HG03354 (cell line): ENCODE measurements around the gene NREP.

Experiments
- ATAC-seq: cut with Tn5 transposase; IDR thresholded peaks from one replicate; pipeline ENCODE4 v1.9.1; 2021; ENCODE audit warnings: mild to moderate bottlenecking; ENCODE audit not compliant: unreplicated experiment, poor library complexity, severe bottlenecking

The NREP gene, protein sequence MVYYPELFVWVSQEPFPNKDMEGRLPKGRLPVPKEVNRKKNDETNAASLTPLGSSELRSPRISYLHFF

DNA sequence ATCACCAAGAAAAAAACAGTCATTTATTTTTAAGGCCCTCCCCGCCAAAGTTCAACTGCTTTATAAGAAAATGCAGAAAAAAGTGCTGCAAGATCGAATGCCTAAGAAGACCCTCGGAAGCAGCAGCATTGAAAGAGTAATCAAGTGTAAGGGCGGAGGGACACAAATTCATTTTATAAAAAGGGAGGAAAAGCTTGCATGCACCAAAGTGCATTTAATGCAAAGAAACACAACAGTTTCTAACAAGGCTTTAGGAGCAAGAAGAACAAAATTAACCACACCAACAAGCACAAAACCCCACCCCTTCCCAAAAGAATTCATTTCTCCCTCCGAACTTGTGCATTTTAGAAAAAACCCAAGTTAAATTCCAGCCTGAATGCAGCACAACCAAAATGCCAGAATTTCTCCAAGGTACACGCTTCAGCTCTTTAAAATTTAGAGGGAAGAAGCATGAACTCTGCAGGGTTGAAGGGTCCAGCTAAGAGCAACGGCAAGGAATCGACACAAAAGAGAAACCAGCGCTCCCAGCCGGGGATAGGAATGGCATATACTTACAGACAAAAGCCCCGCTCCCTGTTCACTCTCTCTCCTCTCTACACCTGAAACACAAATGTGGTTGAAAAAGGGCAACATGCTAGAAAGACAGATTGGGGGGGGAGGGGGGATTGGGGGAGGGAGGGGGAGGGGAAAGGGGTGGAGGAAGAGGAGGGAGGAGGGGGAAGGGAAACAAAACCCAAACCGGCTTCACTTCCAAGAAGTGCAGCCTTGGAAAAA lies at the start of gene NREP:
NREP (minus strand) TSS at position 614 of the 774 bp plus-strand sequence. CDS start 1,422 bp downstream, outside the sequence.
- ATAC-seq = peak; percentile 2

DNA sequence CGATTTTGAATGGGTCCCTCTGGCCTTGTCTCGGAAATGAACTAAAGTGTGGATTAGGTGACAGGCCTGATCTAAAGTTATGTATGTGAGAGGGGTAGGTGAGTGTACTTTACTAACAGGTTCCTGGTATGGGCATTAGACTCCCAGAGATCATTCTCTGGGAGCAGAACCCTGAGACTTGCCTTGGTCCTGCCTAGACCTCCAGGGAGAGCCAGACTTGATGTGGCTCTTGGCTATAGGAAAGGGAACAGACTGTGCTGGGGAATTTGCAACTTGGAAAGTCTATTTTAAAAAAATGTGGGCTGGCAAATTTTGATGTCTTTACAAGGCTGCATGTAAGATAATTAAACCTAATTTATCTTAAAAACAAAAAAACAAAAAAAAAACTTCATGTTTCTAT lies 49.8 kb upstream of the NREP start:
- no peak for ATAC-seq

DNA sequence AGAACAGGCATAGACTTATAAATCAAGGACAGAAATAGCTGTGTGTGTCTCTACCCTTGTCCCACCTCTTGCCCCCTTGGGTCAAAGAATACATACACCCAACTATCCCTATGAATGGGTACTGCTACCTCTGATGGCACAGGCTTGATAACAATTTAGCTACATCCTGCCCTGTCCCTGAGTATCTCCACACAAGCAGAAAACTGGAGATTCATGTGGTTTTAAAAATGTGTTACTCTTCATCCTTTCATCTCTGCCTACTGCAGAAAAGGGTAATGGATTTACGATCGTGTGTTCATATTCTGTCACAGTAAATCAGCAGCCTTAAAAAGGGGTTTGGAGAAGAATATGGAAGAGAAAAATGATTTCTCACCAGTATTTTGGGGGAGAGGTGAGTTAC lies 49.2 kb upstream of the NREP start:
- ATAC-seq = no peak

DNA sequence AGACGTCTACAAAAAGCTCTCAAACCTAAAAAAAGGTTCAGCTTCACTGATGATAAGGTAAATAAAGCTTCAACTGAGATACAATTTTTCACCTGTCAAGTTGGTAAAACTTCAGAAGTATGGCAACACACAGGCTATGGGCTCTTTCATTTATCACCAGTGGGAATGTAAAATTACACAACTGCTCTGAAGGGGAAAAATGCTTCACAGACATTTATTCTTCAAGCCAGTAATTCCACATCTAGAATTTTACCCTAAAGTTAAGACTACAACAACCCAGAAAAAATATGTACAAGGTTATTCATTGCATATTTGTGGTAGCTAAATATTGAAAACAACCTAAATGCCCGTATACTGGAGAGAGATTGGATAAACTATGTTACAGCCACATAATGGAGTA lies 48.1 kb upstream of the NREP start:
- ATAC-seq = no peak

DNA sequence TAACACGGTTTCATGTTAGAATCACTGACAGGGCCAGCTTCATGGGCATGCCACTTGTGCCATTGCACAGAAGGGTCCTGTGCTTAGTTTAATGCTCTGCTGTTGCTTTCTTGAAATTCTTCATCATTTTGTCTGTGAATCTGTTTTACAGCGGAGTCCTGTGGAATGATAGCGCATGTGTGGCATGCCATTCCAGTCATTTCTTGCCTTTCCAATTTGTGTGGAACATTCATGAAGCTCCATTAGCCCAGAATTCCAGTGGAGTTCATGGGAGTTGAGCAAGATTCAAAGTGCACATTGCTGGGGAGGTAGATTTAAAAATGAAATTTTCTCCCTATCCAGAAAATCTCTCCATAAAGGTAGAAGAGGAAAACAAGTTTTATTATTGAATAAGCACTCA lies 43.4 kb upstream of the NREP start:
- ATAC-seq = no peak

DNA sequence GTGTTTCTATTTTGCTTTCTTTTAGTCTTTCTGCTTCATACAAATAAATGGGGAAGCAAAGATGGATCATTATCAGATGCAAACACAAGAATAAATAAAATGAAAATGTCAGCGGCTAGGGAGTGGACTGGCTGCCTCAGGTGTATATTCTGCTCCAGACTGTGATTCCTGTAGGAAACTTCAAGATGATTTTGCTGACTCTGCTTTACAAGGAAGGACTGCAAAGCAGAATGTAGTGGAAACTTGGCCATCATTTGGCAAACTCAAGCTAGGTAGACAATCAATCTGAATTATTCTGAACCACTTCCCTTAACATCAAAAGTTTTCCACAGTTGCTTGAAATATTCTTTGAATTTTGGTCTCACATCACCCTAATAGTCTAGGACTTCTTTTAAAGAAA lies 38.1 kb upstream of the NREP start:
- ATAC-seq = no peak

DNA sequence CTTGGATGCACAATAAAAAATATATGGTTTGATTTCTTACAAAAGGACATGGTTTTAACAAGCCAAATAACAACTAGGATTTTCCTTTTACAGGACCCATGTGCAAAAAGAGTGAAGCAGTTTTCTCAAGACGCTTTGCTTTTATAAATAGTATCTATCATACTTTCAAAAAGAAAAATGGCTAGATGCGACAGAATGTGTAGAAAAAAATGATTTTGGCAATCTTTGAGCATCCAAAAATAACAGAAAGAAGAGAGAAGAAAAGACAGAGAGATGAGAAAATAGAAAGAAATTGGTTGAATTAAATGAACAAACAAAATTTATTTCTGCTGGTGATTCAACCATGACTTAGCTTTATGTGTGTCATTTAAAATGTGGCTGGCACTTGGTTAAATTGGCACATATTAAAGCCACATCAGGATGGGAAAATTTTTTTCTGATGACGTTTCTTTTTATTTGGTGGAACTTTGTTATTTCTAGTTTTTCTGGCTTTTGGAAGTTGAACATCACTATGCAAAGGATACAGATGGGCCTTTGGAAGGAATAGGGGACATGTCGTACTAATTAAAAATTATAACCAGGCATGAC lies 35.6 kb upstream of the NREP start:
- no peak for ATAC-seq

DNA sequence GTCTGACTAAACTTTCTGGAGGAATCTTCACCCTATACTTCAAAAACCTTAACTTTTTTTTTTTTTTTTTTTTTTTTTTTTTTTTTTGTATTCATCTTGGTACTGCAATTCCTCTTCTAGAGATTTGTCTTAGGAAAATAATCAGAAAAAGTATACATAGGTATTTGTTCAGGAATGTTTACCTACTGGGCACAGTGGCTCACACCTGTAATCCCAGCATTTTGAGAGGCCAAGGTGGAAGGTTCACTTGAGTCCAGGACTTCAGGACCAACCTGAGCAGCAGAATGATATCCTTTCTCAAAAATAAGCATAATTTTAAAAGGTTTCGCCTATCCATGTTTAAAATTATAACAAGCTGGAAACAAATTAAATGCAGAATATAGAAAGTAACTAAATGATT lies 33.3 kb upstream of the NREP start:
- no peak for ATAC-seq

DNA sequence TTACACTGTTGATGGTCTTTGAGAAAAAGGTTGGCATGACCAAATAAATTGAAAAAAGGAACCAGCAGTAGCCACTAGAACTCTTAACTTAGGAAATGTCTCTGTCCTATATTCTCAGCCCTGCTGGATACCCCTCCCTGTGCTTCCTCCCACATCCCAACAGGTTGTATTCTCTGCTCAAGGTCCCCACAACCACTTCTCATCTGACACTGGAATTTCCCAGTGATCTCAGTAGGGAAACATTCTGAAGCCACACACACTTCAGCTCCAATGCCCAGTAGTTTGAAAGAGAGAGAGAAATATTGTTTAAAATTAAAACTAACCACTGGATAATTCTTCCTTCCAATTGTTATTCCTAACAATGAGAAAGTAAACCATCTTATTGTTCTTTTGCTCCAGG lies 30.0 kb upstream of the NREP start:
- no peak for ATAC-seq

DNA sequence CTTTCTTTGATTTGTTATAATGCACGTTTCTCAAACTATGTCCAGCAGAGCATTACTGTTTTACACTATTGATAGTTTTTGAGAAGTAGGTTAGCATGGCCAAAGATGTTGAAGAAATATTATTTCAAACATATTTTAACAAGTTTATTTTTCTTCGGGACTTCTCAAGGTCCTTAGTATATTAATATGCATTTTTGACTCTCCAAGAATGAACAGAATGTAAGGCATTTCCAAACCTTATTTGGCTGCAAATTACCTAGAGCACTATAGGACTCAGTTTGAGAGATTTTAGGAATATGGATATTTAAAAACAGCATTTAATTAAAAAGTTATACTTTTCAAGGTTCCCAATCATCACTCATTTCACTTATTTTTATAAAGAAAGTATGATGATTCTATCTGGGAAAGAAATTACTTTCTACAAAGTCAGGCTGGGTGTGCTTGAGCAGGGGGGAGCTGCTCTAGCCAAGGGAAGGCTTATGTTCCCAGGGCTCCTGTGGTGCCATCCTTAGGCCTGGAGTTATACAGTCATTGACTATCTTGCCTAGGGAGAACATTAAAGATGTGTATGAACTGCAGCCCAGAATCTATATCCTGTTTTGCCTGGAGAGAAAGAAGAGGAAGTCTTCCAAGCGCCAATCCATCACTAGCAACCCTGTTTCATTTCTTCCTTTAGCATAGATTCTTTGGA lies 27.6 kb upstream of the NREP start:
- ATAC-seq = no peak

DNA sequence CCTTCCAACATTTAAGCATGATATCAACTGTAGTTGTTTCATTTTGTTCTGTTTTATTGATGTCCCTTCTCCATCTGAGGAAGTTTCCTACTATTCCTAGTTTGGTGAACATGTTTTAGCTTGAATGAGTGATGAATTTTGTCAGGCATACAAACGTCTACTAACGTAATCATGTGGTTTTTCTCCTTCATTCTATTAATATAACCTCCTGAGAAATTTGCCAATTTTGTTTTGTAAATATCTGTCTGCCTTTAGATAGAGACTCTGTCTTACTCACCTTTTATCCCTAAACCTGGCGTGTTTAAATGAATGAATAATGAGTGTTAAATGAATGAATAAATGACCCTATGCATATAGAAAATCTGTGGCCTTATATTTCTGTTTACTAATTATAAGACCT lies 26.5 kb upstream of the NREP start:
- no peak for ATAC-seq

DNA sequence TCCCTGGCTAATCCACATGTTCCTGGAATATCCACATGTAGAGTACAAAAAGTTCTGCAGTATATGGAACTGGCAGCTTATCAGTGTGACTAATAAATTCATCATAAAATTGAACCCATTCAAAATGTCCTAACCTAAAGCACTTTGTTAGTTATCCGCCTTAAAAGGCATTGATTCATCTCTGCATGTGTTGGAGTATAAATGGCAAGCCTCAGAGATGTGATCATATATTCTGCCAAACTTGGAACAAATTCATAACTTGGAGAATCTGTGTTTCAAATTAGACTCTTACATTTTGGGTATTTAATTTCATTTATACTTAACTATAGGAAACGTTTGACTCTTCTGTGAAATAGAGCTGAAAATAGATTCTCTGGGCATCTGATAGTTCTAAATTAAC lies 25.2 kb upstream of the NREP start:
- no peak for ATAC-seq

DNA sequence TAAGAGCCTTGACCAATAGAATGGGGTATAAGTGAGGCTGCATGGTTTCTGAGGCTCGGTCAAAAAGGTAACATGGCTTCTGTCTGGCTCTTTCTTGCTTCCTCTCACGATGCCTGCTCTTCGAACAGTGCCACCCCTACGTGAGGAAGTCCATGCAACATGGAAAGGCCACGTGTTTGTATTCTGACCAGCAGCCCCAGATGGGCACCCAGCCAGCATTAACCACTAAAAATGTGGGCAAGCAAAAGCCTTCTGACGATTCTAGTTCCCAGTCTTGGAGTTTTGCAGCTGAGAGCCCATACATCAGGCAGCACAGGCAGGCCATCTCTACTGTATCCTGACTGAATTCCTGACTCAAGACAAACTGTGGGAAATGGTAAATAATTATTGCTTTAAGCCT lies 24.2 kb upstream of the NREP start:
- ATAC-seq = no peak

DNA sequence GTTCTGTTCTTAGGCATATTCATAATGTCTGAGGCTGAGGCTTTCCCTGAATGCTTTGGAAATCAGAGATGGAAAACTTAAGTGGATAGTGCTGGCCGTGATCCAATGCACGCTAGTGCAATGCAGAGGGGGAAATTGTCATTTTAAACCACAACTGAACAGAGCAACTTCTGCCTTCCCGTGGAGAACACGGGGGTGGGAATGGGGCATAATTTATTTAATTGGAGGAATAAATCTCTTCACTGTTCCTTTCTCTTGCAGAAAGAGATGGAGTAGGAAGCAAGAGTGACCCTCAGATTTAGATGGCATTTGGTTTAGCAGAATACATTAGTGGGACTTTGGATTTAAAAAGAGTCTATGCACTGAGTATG lies 22.9 kb upstream of the NREP start:
- ATAC-seq = no peak

DNA sequence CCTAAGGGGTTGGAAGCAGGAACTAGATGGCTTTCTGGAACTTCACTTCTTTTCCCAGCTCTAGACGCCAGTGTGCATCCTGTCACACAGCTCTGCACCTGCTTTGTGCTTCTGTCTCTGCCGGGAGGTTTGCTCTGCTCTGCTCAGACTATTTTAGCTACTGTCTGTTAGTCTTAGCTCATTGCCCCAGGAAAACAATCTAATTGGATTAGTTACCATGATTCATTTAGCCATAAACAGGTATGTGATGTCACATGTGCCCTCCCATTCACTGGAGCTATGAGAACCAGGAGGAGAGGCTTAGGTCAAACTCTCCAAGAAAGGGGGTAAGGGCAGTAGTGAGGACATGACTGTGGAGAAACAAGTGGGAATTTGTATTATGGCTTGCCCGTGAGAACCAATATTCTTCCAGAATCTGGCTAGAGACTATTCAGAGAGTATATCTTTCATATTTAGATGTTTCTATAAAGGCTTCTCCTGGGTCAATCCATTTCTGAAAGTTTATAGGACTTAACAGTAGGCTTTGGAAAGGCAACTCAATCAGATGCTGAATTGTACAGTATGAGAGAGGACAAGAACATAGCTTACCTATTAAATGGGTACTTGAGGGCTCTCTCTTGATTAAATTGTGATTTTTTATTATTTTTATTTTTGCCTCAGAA lies 22.4 kb upstream of the NREP start:
- no peak for ATAC-seq

DNA sequence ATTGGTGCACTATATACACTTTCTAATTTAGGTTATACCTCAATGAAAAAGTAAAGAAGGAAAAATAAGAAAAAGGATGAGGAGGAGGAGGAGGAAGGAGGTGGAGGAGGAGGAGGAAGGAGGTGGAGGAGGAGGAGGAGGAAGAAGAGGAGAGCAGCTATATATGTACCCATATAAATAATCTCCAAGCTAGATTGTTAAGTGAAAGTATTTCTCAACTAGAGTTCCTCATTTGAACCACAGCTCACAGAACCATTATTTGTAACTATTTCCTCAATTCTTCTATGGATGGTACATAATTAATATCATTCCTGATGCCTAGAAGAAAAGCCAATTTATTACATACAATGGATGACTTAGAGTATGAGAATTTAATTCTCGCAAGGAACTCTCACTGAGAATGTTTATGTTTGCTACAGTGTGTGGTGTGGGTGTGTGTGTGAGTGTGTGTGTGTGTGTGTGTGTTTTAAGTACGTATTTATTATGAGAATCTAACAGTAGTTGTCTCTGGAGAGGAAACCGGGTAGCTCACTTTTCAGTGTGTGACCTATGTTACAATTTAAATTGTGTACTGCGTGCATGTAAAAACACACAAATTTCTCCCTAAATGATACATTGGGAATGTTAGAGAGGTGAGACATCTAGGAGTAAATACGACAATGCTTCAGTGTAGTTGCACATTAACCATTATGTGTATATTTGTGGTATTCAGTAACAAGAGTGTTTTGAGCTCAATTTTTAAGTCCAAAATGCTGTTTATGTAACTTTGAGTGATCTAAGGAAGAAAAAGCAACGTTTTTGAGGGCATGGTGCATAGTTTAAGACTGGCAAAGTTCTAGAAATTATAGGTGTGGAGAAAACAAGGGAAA lies 20.2 kb upstream of the NREP start:
- no peak for ATAC-seq

DNA sequence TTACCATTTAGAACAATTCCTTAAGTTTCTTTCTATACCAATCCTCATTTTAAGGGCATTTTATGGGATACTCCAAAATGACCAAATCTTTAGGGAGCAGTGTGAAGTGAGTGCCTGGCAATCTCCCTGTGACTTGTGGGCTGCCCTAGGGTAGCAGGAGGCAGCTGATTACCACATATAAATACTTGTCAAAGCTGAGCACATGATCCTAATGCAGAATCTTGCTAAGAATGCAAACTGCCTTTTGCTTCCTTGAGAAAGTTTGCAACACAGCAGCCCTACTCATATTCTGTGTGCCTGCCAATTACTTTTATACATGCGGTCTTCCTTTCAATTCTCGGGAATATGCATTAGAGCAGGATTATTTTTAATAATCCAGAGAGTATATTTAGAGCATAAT lies 18.2 kb upstream of the NREP start:
- ATAC-seq = no peak

DNA sequence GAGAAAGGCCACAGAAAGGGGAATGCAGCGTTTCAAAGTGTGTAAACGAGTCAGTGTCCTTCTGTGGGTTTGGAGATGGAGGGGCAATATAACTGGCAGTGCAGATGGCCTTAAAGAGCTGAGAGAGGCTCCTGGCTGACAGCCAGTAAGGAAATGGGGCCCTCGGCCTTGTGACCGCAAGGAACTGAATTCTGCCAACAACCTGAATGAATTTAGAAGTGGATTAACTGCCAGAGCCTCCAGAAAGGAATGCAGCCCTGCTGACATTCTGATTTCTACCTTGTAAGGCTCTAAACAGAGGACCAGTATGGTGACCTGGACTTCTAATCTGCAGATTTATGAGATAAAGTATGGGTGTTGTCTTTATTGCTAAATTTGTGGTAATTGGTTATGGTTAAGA lies 17.5 kb upstream of the NREP start:
- ATAC-seq = peak; percentile 32

DNA sequence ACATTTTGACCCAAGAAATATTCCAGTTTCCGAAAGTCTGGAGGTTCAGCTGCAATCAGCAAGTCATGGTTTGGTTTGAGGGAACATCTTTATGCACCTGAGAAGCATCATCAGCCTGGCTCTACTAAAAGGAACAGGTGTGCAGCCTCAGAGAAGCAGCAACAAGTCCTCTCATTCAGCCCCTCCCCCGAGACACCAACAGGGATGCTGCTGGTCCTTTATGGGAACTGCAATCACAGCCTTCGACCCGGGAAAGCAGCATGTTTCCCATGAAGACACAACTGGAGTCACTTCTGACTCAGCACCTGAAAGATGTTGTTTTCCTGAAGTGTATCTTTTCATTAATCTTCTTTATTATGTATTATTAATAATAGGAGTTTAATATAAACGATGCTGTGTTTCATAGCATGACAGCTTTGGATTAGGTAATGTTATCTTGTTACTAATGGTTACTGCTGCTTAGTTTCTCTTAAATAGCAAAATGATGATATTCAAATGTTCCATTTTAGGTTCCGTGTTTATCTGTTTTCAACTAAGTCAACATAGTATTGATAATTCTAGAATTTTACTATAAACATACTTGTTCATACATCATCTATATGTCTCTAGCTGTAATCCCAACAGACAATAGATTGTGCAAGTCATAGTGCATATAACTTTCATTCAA lies 15.6 kb upstream of the NREP start:
- no peak for ATAC-seq
